HG03097 (cell line): ENCODE results near the gene GLYR1.

Source experiments
- ATAC-seq: cut with Tn5 transposase; IDR thresholded peaks from one replicate; pipeline ENCODE4 v1.9.1; 2021; ENCODE audit not compliant: unreplicated experiment, low FRiP score

Gene GLYR1

DNA sequence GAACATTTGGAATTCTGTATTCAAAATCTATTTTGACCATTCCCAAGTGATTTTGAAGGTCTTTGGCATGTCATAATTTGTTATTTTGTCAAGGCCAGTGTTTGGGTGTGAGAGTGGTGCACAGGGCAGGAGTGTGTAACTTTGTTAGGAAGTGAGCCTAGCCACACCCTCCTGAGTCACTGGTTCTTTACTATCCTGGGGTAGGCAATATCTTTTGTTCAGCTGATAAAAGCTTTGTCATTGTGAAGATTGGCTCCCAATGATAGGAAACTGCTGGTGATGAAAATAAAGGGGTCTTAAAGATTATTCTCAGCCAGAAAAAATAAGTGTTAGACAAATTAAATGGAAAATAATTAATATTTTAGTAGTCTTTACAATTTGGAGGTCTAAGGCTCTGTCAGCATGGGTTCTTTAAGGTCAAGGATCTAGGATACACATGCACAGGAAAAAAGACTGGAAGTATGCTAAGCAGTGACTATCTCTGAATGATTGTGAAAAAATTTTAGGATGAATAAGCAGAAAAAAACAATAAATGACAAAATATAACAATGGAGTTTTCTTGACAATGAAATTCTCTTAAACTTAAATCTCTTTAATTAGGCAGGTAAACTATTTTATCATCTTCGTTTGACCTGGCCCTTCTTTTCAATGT, 5.3 kb upstream of the GLYR1 start:
- ATAC-seq, result no peak

DNA sequence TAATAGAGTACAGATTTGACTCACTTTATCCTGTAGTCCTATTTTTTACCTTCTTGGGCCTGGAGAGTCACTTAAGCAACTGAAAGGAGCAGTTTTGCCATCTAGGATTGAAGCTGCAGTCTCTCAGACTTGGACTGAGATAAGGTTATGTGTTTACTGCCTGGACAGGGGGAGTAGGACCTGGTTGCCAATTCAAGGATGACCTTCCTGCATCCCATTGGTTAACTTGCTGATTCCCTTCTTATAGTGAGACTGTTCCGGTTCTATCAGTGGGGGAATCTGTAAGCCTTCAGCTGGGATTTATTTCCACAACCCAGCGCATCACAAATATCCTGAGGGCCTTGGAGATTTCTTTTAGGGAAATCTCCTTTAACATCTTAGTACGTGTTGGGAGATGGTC, 3.1 kb upstream of the GLYR1 start:
- no peak for ATAC-seq

DNA sequence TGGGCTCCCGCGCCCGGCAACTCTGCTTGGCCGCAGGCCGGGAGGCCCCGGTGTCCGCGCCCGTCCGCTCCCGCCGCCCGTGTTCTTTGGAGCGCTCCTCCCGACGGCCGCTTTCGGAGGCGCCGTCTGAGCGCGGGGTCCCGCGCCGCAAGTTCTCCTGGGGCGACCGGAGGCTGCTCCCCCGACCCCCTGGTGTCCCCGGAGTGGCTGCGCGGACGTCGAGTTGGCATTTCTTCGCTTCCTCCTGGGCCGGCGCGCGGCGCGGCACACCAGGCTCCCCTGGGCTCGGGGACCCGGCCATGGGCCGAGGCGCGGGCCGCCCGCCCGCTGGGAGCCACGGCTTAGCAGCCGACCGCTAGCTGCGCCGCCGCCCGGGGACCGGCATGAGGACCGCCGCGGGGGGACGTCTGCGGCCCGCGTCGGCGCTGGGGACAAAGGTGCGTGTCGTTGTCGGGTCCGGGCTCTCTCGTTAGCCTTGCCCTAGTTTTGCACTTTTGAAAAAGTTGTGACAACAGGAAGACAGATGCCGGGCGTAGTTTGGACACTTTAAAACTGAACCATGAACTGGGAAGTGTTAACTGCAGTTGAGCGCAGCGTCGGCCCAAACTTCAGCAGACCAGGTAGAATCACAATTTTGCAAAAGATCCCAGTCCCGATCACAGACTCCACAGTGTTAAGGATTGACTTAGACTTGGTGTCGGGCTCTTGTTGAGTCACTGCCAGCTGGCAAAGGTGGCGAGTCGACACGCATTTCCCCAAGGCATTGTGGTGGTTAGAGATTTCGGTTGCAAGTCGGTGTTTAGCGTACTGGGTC, 893 bp upstream of the GLYR1 start:
- ATAC-seq, result peak; percentile 20

GRCh38 chr16:4846503-4846900, 586 bp downstream of the GLYR1 start:
- peak; percentile 12 for ATAC-seq

DNA sequence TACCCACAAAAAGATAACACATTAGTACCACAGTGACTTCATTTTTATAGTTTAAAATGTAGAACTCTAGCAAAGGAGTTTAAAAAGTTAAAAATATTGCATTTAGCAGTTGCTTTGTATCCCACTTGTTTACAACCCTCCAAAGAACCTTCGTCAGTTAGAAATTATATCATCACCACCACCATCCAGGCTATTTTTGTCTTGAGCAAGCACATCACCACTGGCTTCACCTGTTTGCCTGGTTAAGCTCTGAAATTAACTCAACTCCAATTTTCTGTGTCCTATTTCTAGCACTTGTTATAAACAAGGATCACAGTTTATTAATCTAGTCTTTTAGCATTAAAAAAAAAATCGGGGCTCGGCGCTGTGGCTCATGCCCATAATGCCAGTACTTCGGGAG, 6.1 kb downstream of the GLYR1 start:
- no peak for ATAC-seq

GRCh38 chr16:4839942-4840341, 7.1 kb downstream of the GLYR1 start:
- no peak for ATAC-seq

DNA sequence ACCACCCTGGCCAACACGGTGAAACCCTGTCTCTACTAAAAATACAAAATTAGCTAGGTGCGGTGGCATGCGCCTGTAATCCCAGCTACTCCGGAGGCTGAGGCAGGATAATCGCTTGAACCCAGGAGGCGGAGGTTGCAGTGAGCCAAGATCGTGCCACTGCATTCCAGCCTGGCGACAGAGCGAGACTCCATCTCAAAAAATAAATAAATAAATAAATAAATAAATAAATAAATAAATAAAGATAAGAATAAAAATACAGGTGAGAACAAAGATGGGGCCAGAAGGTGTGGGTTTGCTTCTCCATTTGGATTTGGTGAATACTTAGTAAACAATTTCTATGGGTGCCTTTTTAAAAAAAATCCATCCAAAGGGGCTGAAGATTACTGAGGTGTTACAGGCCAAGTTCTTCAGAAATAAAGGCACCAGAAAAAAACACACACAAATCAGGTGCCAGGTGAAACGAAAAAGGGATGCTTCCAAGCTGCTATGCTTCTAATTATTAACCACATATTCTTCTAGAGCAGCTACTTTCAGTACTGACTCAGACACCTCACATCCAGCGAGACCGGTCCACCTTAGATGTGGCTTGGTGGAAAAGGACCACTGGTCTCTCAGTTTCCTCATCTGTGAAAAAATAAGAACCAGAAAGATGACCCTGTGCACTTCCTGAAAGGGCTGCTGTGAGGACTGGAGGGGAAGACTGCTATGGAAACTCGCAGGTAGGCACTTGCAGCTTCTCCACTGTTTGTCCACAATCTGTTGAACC, 9.2 kb downstream of the GLYR1 start:
- ATAC-seq, result no peak

GRCh38 chr16:4836727-4837126, 10.4 kb downstream of the GLYR1 start:
- no peak for ATAC-seq

- no peak for ATAC-seq
Observed at GRCh38 chr16:4833584-4833983, 13.5 kb downstream of the GLYR1 start.

DNA sequence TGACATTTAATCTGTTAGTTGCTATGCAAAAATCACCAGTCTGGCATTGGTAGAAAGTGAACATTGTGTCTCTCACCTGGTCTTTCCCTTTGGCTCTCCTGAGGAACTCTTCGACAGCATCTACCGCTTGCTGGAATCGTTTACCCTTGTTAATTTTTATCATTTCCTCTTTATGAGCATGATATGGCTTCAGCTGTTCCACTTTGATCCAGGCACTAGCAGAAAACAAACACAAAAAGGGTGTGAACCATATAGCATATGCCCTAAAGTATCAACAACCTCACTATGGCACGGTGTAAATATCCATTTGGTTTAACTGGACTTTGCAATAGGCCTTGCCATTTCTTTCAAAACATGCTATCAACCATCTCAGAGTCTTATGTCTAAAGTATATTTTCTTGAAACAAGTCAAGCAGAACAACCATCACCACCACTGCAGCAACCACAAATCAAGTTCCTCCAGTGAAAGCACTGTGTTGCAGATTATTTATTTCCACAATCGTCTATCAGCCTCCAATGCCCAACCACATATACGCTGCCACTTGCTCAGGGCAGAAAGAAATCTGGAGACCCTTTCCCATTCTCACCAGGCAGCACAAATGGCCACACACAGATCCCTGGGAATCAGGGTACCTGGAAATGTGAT, 14.3 kb downstream of the GLYR1 start:
- ATAC-seq, result no peak

DNA sequence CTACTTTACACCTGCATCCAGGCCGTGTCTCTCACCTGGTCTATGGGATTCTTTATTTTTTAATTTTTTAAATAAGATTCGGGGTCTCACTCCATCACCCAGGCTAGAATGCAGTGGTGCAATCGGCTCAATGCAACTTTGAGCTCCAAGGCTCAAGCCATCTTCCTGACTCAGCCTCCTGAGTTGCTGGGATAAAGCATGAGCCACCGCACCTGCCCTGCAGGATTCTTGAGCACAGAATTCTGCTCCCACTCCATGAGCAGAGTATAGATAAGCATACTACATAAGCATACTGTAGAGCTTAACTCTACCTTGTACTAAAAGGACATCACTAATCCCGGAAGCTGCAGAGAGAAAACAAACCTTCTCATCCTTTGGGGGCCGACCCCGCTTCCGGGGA, 15.5 kb downstream of the GLYR1 start:
- no peak for ATAC-seq

DNA sequence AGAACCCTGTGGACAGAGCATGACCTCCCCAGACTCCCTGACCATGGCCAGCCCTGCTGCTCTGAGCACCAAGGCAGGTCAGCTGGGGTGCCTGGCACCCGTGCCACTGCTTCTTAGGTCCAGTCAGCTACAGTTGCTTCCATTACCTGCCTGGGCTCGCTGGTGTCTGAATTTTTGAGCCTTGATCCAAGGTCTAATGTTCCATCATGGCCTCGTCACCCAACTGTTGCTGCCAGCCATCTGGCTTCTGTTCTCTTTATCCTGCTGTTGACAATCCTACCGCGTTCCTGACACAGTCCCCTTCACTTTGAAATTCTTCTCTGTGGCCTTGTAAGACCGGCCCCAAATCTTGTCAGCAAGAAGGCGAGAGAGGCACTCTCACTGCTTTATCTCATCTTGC, 16.7 kb downstream of the GLYR1 start:
- no peak for ATAC-seq

DNA sequence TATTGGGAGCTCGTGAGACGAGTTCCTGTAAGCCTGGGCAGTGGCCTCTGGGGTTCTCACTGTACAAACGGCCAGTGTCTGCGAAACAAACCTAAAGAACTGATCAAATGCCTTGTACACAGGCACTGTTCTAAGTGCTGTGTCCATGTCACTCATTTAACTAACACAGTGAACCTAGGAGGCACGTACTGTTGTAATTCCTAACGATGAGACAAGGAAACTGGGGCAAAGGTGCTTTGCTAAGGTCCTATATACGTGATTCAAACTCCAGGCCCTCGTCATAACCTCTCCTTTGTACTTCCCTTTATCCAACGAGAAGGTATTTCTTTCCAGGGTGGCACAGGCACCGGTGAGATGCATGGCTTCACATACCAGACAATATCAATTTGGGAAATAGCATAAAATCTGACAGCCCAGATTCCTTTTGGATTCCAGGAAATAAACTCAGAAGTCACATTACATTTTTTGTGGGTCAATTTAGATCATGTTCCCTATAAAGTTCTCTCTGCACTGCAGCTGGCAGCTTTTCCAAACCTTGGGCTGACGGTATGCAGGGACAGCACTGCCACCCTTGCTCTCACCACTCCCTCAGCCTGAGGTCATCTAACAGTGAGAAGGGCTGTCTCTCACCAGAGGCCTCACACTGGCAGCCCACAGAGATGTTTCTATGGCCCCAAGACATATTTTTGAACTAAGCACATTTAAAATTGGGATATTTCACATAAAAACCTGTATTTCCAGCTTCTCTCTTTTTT, 18.3 kb downstream of the GLYR1 start:
- ATAC-seq, result no peak

DNA sequence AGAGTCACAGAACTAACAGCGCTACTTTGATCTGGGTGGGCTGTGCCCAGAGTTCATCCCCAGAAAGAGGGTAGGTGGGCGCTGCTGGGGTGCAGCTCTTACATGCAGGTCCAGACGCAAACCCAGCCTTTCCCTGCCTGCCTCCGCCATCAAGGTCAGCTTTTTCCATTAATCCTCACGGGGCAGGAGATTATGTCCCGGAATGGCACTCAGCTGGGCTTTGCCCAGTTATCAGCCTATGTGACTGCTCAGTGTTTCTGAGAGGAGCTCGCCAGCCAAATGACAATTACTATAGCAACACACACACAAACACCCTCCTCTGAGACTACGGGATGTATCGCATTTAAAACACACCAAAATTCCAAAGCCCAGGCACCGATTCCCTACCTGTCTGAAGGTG, 20.1 kb downstream of the GLYR1 start:
- ATAC-seq, result no peak

DNA sequence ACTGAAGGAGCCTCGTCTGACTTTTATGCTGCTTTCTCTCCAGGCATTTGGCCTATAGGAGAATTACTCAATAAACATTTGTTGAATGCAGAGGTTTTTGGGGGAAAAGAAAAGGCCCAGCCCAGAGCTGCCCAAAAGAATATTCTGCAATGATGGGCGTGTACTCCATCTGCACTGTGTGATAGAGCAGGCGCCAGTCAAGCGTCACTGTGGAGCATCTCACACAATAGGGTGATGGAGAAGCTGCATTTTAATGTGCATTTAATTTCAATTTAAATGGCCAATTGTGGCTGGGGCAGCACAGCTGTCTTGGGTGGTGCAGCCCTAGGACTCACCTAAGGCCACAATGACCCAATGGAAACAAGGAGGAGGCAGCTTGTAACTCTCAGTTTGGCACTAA, 20.6 kb downstream of the GLYR1 start:
- ATAC-seq, result no peak

DNA sequence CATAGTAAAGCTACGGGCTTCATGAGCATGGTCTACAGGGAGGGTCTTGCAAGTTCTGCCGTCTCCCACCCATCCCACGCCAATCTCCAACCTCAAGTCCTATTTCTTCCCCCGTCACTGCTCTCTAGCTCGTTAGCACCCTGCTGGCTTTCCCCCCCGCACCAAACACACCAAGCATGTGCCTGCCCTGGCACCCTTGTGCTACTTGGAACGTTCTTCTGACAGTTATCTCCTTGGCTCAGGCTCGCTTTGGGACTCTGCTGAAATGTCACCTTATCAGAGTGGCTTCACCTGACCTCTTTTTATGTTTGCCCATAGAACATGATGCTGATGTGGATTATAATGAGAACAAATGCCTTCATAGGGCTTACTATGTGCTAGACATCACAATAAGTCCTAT, 21.9 kb downstream of the GLYR1 start:
- no peak for ATAC-seq

GRCh38 chr16:4820652-4821051, 26.4 kb downstream of the GLYR1 start:
- ATAC-seq, result no peak

GRCh38 chr16:4814542-4815173, 32.4 kb downstream of the GLYR1 start:
- ATAC-seq, result no peak

GRCh38 chr16:4814046-4814445, 33.0 kb downstream of the GLYR1 start:
- no peak for ATAC-seq
